ENCODE measurements around the gene STK38.

- TF ChIP-seq CTCF (IDR thresholded peaks at IDR 0.05): no peak
- TF ChIP-seq EZH2 (IDR thresholded peaks at IDR 0.05; ENCODE audit: borderline replicate concordance, insufficient read depth, low read depth, low read length, poor library complexity, severe bottlenecking): no peak
Observed at GRCh38 chr6:36517408-36517807, 29.9 kb downstream of the STK38 start.

All from B cell (primary cell).